Measurements from ENCODE around the gene ITGA1.
A peak's percentile ranks its signal among the peaks of the same experiment; 100 is the strongest.
"Not testable (repeated sequence)": the region's sequence is repeated elsewhere in the genome, so short reads cannot be mapped to it uniquely, and the experiment has no call there.

Gene ITGA1

DNA sequence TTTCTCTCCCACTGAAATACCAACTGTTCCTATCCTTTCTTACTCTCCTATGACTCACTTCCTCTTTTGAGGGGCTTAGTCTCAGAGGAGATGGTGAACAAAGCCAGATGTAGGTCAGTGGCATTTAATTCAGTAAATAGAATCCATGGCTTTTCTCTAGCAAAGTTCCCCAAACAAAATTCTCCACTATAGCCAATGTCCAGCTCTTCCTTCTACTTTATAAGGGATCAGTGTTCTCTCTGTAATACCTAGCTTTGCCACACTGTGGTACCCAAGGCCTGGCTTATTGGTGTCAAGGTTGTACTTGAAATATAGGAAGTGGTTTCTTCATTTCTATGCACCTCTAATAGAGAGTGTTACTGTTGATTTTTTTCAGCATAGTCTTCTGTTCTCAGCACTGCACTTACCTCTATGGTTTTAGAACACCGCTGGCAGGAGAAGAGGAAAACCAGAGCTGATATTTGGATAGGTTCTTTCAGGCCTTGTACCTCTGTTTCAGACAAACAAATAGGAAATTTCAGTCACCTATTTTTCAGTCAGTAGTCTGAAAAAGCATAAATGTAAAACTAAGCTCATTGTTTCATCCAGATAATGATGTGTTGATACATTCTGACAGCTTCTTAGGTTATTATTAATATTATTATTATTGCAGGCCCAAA, 160.8 kb downstream of the ITGA1 start:
- no peak for TF ChIP-seq POLR2A (IDR thresholded peaks at IDR 0.05; ENCODE audit: low read depth, low read length)
- DNase-seq (ENCODE audit: insufficient read length, low spot score) (no peak), FAIRE-seq (peak; percentile 85)

DNA sequence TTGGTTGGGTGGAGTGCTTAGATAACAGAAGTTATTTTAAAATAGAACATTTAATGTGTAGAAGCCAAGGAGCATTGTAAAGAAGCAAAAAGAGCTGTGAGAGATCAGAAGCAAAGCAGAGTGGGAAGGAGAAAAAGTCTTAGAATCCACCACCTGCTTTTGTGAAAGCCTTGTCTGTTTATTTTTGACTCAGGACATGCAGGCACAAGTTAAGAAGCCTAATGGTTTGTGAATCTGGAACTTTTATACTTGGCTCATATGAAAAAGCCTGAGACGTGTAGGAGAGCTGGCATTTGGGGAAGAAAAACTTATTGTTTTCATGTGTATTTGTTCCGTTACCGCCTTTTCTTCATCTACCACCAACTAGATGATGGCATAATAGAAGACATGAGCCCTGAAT, 163.0 kb downstream of the ITGA1 start:
- FAIRE-seq (no peak), DNase-seq (ENCODE audit: insufficient read length, low spot score) (no peak)
- no peak for TF ChIP-seq POLR2A (IDR thresholded peaks at IDR 0.05; ENCODE audit: low read depth, low read length)

GRCh38 chr5:52952483-52952882, 164.8 kb downstream of the ITGA1 start:
- no peak for TF ChIP-seq POLR2A (IDR thresholded peaks at IDR 0.05; ENCODE audit: low read depth, low read length)
- FAIRE-seq = no peak
- DNase-seq (ENCODE audit: insufficient read length, low spot score) = no peak

DNA sequence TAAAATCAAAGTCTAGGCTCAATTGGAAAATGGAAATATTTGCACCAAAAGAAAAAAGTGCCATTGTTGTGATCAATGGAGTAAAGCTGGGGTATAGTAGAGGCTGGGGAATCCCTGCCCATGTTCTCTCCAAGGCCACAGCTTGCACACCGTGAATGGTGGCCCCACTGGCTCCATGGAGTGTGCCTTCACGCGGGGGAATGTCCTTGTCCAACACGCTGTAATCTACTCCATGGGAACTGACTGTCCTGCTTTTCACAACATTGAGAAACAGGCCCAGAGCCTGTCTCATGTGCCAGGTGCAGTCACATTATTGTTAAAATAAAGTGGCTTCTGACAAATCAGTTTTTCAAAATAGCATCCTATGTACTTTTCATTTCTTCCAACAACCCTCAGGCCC, 168.3 kb downstream of the ITGA1 start:
- DNase-seq (ENCODE audit: insufficient read length, low spot score) (no peak), FAIRE-seq (no peak)
- no peak for TF ChIP-seq POLR2A (IDR thresholded peaks at IDR 0.05; ENCODE audit: low read depth, low read length)

DNA sequence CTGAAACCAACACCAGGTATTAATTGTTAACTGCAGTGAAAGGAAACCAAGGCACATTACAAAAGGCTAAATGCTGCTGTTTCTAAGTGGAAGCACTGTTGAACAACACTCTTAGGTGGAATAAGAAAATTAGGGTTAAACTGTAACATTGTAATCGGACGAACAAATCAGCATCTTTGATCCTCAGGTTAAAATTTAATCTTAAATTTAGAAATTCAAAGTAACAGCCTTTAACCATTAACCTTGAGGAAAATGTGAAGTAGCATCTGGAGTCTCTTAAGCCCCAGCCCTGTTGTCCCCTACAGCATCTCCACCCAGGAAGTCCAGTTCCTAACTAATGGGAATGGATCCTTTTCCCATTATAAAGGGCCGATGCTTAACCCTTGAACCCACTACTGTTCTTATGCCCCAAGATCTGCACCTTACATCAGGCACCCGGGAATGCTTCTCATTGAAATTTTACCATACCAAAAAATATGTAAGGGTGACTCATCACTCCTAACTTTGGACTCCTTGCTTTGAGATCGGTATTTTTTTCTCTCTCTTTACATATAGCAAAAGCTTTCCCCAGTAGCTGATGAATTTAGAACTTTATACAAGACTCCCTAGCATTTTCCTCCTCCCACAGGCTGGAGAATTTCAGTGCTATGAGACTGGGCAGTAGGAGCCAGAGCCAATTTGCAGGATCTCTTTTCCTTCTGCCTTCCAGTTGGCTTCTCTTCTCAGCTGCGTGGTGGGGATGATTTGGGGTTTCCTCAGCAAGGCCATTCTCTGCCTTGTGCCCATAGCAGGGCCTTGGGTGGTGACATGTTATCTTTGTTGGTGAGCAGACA, 169.4 kb downstream of the ITGA1 start:
- no peak for FAIRE-seq
- TF ChIP-seq POLR2A (IDR thresholded peaks at IDR 0.05; ENCODE audit: low read depth, low read length) = no peak
- no peak for DNase-seq (ENCODE audit: insufficient read length, low spot score)

DNA sequence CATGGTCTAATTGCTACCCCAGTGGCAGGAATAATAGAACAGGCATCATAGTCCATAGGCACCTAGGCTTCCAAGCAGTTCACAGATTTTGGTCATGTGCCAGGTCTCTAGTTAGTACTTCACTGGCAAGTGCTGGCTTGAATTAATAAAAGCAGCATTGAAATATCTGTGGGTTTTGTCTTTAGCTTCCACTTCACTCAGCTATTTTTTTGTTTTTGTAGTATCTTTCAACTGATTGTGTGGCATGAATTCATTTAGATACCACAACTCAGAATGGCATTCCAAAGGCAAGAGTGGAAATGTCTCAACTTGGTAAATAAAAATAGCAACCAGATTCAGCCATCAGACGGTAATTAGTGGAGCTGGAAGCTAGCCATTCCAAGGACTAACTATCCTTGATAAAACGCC, 173.6 kb downstream of the ITGA1 start:
- FAIRE-seq (no peak), DNase-seq (ENCODE audit: insufficient read length, low spot score) (no peak)
- no peak for TF ChIP-seq POLR2A (IDR thresholded peaks at IDR 0.05; ENCODE audit: low read depth, low read length)

DNA sequence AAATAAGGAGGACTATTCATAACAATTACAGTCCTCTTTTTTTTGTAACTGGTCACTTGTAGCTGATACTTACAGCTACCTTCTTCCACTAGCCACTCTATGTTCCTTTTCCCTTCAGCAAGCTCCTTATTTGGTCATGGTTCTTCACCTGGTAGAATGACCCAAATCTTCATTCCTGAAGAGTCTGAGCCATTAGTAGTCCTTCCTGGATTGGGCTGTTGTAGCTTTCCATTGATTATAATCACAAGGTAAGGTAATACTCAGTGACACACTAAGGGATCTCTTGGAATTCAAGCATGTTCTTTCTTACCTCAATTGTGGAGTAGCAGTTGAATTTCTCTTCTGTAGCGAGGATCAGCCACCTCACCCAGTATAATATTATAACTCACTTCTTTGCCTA, 175.9 kb downstream of the ITGA1 start:
- TF ChIP-seq POLR2A (IDR thresholded peaks at IDR 0.05; ENCODE audit: low read depth, low read length) = no peak
- DNase-seq (ENCODE audit: insufficient read length, low spot score) = no peak
- FAIRE-seq = no peak

GRCh38 chr5:52964138-52964537, 176.4 kb downstream of the ITGA1 start:
- FAIRE-seq (peak; percentile 11), DNase-seq (ENCODE audit: insufficient read length, low spot score) (no peak)
- no peak for TF ChIP-seq POLR2A (IDR thresholded peaks at IDR 0.05; ENCODE audit: low read depth, low read length)

GRCh38 chr5:52976157-52976556, 188.4 kb downstream of the ITGA1 start:
- not testable (repeated sequence) for DNase-seq (ENCODE audit: insufficient read length, low spot score); FAIRE-seq

DNA sequence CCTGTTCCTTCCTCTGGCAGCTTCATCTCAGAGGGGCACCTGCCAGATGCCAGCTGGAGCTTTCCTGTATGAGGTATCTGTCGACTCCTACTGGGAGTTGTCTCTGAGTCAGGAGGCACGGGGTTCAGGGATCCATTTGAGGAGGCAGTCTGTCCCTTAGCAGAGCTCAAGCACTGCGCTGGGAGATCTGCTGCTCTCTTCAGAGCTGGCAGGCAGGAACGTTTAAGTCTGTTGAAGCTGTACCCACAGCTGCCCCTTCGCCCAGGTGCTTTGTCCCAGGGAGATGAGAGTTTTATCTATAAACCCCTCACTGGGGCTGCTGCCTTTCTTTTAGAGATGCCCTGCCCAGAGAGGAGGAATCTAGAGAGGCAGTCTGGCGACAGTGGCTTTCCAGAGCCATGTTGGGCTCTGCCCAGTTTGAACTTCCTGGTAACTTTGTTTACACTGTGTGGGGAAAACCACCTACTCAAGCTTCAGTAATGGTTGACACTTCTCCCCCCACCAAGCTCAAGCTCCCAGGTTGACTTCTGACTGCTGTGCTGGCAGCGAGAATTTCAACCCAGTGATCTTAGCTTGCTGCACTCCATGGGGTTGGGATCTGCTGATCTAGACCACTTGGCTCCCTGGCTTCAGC, 189.7 kb downstream of the ITGA1 start:
- TF ChIP-seq POLR2A (IDR thresholded peaks at IDR 0.05; ENCODE audit: low read depth, low read length) = no peak
- DNase-seq (ENCODE audit: insufficient read length, low spot score) (no peak), FAIRE-seq (no peak)

DNA sequence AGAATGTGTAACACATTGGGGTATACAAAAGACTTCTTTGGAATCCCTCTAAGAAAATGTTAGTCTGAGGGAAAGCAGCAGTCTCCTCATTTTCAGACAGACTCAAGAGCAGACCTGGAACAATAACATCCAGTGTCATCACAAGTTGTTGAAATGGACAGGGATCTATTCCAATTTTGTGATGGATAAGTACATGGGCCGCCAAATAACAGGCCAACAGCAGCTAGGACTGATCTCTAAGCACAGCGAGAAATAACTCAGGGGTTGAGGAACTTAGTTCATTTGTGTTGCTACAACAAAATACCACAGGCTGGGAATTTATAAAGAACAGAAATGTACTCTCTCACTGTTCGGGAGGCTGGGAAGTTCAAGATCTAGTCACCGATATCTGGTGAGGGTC, 193.8 kb downstream of the ITGA1 start:
- DNase-seq (ENCODE audit: insufficient read length, low spot score) (no peak), FAIRE-seq (no peak)
- no peak for TF ChIP-seq POLR2A (IDR thresholded peaks at IDR 0.05; ENCODE audit: low read depth, low read length)

DNA sequence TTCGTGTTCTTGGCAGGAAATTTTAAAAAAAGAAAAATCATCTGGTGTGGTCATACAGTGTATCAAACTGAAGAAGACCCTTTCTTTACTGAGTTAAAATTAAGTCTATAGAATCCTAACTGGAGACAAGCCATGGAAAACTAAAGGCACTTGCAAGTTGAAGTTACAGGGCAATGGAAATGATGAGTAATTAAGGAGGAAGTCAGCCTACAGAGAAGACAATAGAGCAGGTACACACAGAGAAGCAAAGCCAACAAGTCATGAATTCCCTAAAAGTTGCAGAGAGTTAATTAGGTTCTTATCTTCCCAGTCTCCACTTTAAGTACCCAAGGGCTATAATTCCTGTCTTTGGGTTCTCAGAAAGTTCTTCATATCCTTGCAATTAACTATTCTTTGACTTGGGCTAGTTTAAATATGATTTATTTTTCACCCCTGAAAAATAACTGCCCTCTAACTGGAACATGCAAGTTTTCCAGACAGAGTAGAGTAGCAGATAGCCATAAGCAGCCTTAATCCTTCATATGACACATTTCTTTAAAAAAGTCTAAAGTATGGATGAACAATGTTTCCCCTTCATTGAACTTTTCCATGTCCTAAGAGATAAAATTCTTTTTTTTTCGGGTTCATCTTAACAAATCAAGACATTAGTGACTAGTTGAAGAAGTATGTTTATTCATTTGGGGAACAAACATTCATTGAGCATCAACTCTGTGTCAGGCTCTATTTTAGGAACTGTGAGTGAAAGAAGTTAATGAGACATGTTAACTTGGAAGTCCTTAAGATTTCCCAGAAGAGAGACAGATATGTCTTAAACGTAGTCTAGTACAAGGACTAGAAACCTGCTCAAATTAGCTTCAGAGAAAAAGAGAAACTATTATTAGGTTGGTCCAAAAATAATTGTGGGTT, 196.3 kb downstream of the ITGA1 start:
- no peak for TF ChIP-seq POLR2A (IDR thresholded peaks at IDR 0.05; ENCODE audit: low read depth, low read length)
- FAIRE-seq = no peak

DNA sequence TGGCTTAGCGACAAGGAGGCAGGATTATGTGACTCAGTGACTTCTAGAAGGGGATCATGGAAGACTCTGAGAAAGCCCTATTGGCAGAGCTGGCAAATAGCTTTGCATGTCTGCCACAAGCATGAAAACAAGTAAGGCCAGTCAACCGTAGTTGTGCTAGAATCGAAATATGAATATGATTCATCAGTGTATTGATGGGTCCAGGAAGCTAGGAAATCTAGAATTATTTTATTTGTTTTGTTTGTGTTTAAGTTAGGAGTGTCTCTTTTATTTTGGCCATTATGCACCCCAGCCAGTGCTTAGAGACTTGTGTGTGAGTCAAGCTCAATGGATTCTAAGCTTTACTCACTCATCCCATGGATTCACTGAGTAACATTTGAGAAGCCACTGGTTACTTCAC, 197.6 kb downstream of the ITGA1 start:
- no peak for DNase-seq (ENCODE audit: insufficient read length, low spot score)
- FAIRE-seq = no peak
- TF ChIP-seq POLR2A (IDR thresholded peaks at IDR 0.05; ENCODE audit: low read depth, low read length) = no peak

More for the DNA sequence above, 196.3 kb downstream of the ITGA1 start:
- no peak for DNase-seq (ENCODE audit: insufficient read length, low spot score)
